Left renal cortex interstitium (tissue), 4 donors: ENCODE data around the gene SUMF1. TPM values are rescaled to one million over a fixed set of nuclear protein-coding genes. Genes with fewer than 3 reads are reported as not detected.

ENCODE experiments used
- DNase-seq, 4 donors: peaks; one replicate each; pipeline ENCODE4 v3.0.0-alpha.2; 2013; ENCODE audit warnings: low read depth in 4 of 4, low spot score in 2 of 4, missing footprints in 1 of 4
- polyA plus RNA-seq, 4 donors: library from polyadenylated mRNA; unstranded; fragments of 120-200 nt; gene quantifications; one replicate each; pipeline ENCODE4 v1.2.1, GENCODE V29; 2013; ENCODE audit not compliant: insufficient read length in 4 of 4

Gene SUMF1
- polyA plus RNA-seq, 4 donors: 40.2 to 53.5 (median 49.4) TPM

DNA sequence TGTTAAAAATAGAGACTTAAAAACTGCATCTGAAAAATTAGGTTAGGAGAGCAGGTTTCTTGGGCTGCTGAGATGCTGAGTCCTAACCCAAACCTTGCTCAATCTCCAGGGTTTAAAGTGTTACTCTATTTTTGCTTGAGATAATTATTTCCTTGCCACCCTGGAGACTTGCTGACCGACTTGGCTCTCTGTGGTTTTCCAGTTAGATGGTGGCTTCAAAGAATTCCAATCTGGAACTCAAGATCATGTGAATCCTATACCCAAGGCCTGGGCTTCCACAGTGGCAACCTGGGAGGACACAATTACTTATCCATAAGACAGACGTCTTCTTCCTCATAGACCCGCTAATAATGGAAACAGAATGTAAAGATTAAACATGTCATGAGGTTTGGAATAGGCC lies 47.7 kb downstream of the SUMF1 start:
- no peak for DNase-seq

DNA sequence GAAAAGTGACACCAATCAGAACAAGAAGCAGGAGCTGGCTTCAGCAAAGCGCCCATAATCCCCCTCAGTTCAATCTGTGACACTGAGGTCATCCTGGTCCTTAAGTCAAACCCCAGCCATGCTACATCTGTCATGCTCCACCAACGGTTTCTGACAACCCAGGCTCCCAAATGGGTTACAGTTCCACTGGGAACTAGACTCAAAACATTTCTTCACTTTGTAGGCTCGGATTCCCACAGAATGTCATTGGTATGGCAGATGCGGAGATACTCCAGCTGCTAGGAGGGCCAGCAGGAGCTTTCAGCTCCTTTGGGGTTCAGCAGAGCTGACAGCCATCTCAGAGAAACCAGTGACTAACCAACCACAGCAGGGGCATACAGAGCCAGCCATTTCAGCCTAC lies 48.9 kb downstream of the SUMF1 start:
- DNase-seq: no peak

DNA sequence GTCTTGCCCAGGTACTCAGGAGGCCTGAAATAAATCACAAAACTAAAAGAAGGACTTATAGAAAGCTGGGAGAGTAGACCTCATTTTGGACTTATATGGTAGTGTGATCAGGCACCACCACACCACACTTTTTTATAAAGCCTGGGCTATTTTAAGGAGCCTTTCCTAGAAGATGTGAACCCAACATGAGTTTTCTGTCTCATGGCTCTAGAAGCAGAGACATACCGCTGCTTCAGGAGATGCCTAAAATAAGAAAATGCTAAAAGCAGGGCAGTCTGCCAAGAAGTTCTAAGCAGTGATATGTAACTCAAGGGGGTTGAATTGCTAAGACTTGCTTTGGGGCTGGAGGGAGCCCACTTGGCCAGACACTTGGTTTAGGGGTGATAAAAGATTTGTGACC lies 49.6 kb downstream of the SUMF1 start:
- DNase-seq: no peak

DNA sequence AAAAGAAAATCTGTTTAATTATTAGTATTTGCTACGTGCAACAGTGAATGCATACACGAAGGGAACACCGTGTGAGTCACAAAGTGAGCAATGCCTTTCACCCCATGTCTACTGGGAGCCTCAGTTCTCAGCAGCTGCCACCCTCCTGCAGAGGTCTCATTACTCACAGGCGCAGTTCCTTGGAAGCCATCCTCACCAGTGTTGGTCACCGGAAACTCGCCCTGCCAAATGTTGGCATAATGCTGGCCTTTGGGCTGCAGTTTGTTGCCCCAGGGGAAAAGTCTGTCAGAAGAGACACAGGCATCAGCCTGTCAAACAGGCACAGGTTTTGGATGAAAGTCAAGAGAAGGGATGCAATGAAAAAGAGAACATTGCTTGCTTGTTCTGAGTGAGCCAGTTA lies 50.1 kb downstream of the SUMF1 start:
- no peak for DNase-seq

DNA sequence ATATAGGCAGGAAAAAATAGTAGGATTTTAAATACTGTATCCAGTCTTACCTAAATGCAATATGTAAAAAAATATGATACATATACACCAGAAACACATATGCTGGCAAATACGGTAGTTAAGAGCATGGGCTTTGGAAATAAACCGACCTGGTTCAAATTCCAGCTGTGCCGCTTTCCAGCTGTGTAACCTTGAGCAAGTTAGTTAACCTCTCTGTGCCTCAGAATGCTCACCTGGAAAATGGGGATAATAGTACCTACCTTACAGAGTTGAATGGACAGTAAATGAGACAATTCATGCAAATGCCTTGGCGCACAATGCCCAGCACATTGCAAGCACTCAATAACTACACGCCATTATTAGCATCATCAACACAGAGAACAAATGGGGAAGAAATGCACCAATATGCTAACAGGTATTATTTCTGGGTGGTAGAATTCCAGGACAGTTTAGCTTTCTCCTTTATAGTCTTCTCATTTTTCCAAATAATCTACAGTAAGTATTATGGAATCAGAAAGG lies 50.6 kb downstream of the SUMF1 start:
- no peak for DNase-seq

DNA sequence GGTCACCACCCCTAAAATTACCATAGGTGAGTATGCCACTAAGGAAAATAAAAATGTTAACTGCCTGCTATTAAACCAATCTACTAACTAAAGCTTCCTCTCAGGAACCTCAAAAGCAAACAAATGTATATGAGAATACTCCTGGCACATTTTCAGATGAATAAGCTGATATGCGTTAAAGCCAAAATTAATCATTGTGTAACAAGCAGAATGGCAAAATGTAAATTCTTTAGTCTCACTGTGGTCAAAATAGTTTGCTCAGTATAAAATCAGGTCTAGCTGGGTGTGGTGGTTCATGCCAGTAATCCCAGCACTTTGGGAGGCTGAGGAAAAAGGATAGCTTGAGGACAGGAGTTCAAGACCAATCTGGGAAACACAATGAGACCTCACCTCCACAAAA lies 53.6 kb downstream of the SUMF1 start:
- no peak for DNase-seq

DNA sequence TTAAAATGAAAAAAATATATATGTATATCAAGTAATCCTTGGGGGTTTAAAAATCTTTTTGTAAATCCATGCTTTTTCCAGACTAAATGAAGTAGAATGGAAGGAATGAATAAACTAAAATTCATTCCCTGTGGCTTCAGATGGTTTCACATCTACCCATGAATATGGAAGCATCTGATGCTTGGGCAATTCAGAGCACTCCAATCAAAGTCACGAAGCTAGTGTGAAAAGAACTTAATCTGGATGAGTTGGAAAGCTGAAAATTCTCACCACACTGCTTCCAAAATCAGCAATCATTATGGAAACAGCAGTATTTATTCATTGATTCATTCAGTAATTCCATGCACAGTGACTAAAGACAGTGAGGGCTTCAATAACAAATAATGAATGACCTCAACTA lies 55.2 kb downstream of the SUMF1 start:
- no peak for DNase-seq

DNA sequence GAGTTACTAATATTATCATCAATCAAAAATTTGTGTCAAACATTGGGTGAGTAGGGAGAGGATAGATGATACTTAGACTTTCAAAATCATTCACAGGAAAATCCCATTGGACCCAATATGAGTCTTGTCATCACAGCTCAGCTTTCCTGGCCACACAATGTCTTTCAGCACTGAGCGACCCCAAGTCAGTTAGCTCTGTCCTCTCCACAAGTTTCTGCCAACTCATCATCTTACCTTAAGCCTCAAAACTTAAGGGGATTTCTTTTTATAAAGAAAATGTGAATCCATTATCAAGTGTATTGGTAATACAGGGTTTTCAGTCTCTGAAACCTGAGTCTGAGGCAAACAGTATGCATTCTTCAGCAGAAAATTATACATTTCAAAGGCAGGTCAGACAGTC lies 55.8 kb downstream of the SUMF1 start:
- no peak for DNase-seq

DNA sequence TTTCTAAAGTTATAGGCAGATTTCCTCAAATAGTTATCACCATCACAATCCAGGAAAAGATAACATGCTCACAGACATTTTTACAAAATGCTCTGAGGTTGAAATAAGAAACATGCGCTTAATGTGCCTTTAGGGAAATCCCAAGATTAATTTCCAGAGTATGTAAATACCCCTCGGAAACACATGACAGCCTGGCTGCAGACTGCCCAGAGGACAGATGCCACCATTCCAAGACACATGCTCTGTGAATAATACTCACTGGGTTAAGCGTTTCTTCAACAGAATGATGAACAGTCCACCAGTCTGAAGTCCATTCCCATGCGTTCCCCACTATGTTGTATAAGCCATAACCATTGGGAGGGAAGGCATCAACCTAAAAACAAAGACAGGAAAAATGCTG lies 56.5 kb downstream of the SUMF1 start:
- no peak for DNase-seq

DNA sequence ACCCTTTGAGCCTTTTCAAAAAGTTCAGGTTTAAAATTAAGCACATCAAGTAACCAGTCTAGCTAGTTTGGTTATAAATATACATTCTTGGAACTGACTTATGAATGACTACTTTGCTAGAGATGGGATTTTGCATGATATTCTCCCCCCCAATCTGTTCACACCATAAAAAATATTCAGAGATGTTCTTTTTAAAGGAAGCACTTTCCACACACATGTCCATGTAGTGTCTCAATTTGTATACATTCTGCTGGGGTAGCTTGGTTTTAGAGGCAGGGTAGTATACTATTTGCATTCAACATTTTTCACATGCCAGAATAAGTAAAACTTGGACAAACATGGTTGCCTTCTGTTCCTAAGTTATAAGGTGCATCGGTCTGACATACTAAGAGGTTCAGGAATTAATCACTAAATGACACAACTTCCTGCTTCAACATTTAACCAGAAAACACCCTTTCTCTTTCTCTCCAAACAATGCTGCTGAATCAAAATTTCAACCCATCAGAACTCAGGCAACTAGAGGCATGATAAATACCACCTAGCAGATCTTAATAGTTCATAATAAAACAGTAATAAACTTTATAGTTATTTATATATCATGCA lies 57.0 kb downstream of the SUMF1 start:
- DNase-seq: no peak

DNA sequence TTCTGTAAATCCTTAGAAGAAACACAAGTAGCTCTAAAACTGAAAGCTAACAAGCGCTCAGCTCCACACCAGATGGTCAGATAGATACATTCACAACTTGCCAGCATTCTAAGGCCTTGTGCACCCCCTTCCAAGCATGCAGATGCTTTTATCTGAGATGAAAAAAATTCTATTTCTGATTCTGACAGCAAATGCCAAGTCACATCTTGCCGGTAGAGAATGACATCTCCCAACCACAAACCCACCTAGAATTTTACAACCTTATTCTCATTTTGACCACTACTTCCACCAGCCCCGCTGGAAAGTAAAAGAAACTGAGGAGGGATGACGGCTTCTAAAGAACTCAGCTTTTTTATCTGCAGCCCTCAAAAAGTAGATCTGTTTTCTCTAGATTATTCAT lies 57.7 kb downstream of the SUMF1 start:
- DNase-seq: no peak

DNA sequence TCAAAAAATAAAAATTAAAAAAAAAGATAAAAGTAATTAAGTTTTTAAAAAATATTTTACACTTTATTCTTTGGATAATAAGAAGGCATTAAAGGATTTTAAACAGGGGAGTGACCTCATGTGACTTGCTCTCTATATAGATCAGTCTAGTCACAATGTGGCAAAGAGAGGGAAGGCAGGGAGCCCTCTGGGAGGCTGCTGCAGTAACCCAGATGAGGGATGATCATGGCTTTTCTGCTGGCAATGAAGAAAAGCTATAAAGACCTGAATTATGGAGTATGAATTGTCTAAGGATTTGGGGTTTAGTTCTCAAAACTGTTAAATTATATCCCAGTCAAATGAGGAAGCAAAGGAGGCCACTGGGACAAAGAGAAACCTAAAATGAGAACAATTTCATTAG lies 58.1 kb downstream of the SUMF1 start:
- DNase-seq: no peak

DNA sequence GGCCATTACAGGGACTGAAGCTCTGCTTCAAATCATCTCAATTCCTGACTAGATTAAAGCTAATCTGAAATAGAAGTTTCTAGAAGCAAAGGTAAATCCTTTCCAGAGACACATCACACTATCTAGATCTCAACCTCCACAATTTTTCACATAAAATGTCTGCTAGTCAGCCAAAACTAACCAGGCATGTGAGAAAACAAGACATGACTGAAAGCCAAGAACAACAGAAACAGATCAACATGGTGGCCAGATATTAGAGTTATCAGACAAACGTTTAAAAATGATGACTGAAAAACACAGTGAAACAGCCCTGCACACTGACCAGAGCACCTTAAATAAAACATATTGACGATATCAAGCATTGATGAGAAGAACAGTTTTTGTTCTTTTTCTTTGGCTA lies 59.1 kb downstream of the SUMF1 start:
- DNase-seq: no peak

DNA sequence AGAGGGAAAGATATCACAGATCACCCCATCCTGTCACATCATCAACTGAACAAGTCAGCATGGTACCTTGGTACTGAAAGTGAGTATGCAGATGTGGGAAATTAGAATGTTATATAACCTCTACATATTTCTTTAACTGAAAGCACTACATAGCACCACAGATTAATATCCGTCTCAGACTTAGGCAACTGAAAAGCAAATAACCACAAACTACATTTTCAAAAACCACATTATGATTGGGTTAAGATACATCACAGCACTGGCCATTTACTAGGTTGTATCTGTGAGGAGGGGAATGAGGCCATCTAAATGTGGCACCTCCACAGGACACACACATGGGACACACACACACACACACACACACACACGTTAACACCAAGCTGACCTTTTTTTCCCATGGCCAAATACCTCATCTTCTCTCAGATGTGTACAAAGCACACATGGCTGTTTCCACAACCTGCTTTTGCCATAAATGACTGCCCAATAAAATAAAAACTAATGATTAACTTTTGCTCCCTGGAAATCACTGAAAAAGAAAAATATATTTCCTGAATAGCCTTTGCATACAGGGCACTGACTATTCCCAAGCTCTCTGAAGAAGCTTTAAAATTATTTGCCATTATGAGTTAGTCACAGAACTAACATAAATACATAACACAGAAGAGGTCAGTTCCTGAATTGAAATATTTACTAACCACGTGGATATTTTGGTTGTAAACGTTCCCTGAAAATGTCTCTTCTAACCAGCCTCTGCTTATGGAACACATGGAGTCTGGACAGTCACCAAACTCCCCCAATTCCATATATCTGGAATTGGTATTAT lies 60.1 kb downstream of the SUMF1 start:
- no peak for DNase-seq

DNA sequence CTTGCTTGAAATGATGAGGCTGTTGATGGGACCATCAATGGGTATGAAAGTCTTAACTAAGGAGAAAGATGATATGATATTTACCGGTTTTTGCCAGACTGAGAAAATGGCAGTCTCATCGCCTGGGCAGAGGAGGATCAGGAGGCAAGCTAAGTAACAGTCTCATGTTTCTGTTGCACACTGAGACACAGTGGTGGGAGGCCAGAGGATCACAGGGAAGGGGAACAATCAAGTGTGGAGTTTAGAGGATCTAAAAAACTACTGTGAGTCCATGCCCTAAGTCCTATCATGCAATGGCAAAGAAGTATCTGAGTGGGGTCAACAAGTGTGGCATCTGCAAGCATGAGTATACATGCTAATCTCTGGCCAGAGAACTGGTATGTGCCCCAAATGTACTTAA lies 62.2 kb downstream of the SUMF1 start:
- DNase-seq: no peak

DNA sequence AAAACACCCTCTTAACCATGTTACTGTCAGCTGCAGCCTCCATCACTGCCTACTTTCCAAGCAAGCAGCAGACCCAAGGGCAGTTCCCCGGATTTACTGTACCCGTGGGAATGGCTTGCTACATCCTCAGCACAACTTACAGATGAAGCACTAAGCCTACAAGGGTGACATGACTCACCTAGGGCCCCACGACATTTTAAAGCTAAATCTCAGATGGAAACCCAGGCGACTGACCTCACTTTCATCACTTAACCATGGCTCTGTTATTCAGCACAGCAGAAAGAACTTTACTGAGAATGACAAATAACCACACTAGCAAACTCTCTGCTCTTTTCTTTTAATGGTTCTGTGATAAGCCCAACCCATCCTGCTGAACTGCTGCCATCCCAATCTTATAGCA lies 65.6 kb downstream of the SUMF1 start:
- no peak for DNase-seq

DNA sequence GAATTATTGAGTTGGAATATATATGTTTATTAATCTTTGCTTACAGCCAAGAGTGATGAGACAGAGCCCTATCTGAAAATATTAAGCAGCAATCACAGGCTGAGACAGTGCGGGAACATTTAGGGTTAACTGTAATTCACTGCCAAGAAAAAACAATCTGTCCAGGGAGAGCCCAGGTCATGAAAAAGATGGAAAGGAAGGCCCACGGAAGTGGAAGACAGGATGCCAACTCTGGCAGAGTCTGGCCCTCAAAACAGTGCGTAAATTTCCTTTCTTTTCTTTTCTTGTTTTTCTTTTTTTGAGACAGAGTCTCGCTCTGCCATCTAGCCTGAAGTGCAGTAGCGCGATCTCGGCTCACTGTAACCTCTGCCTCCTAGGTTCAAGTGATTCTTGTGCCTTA lies 67.6 kb downstream of the SUMF1 start:
- DNase-seq: no peak

DNA sequence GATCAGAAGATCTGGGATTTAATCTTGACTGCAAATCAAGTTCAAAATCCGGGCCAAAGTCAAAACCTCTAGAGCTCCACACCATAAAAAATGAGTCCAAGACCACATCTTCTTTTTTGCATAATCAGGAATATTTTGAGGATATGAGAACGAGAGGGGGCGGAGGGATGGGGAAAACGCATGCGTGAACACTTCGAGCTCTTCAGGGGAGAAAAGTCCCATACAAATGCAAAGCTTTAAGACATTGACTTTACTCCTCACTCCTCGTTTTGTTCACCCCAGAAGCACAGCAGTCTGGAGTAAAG lies 68.2 kb downstream of the SUMF1 start:
- DNase-seq: peak in 2 of 4 donors; percentile 41 to 44

DNA sequence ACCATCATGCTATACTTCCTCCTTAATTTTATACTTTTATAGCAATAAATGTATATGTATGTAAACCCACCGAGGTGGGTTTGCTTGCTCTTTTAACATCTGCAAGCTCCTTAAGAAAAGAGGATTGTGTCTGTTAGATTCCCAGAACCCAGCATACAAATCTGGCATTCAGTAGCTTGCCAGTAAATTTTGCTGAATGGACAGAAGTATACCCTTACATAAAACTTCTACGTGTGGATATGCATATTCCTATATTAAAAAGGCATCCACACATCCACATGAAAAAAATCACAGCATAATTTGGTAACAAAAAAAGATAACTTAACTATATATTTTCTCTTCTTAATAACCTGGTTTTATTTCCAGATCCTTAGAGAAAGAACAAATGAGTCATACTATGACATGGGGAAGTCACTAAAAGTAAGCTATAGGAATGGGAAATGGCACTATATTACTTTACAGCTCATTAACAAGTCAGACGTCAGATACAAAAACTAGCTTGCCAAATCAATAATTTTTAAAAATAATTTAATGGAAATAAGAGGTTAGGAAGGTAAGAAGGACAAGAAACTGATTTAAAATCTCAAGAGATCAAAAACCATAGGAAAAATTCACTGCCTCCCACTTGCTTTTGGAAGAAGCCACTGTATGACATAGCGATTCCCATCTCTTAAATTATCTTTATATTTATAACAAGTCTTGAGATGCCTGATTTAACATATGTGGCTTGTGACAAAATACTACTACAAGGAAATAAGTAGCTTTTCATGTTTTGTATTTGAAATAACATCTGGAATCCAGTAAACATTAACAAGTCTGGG lies 68.7 kb downstream of the SUMF1 start:
- DNase-seq: no peak

DNA sequence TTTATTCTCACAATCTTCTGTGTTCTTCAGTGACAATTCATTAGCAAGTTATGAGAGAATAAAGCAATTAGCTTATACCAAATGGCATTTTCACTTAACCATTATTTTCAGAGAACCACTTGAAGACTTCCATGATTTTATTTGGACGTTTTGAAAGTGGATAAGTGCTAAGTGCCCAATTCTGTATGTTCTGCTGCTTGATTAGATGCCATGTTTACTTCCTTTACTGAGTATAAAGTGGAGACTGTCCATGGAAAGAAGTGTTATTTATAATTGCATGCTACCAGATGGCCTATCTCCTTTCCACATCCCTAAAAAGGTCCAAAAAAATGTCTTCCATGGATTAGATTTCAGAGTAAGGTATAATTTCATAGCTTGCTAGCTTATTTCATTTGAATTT lies 69.6 kb downstream of the SUMF1 start:
- no peak for DNase-seq

DNA sequence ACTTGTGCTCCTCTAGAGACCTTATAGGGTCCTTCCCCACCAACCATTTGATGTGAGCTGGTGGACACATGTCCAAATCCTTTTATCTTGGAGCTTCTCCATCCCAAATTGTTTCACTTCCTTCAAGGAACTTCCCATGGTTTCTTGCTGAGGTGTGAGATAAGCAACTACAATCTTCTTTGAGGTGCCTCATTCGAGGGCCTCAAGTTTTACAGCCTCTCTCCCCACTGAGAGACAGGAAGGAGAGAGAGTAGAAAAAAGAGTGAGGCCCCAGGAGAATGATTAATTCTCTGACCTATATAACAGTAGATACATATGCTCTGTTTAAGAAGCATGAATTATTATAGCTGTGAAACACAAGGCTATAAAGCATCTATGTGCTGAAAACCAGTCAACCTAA lies 70.5 kb downstream of the SUMF1 start:
- DNase-seq: no peak

DNA sequence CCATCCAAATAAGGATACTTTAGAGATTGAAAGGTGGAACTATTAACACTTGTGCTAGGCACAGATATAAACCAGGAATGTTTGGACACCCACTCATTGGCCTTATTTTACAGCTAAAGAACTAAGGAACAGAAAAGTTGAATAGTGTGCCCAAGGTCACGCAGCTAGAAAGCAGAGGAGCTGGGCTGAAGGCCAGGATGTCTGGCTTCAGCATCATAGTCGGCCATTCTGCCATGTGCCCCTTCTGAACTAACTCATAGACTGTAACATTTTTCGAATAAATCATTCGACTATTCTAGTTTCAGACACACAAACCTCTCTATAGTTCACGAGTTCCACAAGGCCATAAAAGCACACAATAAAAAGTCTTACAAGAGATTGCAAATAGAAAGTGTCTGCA lies 71.1 kb downstream of the SUMF1 start:
- DNase-seq: no peak
